CD4-positive, alpha-beta T cell treated with Interleukin-4 for 4 hours (primary cell): ENCODE results near the gene SDSL.

Experiments
- DNase-seq: peaks from one replicate; pipeline ENCODE4 v3.0.0-alpha.2; 2020

SDSL gene

GRCh38 chr12:113456199-113456598, 34.0 kb downstream of the SDSL start:
- DNase-seq, result no peak

DNA sequence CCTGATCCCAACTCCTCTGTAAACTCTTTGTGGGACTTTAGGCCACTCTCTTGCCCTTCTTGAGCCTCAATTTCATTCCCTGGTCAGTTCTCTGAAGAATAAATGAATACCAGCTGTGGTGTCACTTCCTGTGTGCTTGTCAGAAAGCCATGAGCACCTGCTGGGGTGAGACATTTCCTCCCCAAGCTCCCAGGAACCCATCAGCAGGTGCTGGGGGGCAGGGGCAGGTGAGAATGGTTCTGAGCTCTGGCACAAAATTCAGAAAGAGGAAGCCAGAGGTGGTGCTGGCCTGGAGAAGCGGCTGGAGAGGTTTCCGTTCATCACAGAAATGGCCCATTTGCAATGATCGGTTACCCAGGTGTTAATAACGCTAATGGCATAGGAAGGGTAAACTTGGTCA, 34.6 kb downstream of the SDSL start:
- DNase-seq, result no peak

- DNase-seq, result no peak
Observed at GRCh38 chr12:113457185-113457584, 35.0 kb downstream of the SDSL start.

DNA sequence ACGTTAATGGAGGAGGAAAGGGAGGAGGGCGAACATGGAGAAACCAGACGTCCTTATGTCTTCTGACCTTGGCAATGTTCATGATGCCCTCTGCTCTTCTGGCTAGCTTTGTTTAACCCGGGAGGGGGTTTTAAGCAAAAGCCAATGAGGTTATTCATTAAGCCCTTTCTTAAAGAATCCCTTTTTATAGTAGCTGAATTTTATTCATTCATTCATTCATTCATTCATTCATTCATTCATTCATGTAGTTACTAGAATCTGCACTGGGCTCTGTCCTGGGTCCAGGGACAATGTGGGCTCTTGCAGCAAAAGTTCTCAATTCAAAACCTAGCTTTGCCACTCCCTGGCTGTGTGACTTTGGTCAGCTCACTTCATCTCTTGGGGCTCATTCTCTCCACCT, 35.5 kb downstream of the SDSL start:
- no peak for DNase-seq

DNA sequence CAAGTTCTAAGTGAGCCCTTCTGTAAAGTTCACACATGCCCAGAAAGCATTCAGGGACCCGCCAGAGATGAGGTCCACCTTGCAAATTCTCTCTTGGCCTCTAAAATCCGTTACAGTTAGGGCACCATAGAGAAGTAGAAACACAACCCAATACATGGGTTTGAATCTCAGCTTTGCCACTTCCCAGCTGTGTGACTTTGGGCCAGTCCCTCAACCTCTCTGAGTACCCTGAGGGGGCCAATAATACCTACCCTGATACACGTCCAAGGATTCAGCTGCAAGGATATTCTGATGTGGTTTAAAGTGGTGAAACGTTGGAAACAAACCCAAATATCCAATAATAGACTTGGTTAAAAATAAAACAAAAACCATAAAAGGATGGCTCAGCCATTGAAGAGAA, 37.8 kb downstream of the SDSL start:
- no peak for DNase-seq

GRCh38 chr12:113461666-113462065, 39.5 kb downstream of the SDSL start:
- DNase-seq, result peak; percentile 6

DNA sequence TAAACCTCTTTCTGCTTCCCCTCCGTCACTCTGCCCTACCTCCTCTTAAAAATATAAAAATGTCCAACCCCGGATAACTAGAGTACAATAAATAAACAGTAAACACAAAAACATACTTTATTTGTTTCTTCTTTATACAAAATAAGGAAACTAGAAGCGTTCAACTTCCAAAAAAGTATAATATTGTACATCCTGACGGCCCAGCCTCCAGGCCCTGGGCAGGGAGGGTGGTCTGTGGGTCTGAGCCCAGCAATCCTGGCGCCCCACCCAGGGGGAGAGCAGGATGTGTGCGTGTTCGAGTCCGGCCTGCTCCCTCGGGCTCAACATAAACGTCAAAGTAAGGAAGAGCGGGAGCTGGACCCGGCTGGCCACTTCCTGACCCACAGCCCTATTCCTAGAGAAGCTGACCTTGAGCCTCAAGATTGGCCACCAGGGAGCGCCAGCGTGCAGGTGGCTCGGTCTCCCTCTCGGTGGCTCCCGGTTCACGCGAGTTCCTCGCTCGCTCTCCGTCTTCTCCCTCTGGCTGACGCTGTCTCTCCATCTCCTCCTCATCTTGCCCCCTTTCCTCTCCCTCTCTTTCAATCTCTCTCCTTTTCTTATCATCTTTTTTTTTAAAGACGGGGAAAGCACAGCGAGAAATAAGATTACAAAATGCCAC, 40.1 kb downstream of the SDSL start:
- DNase-seq, result peak; percentile 48

- no peak for DNase-seq
Observed at GRCh38 chr12:113462998-113463745, 41.0 kb downstream of the SDSL start.

GRCh38 chr12:113463746-113464451, 41.7 kb downstream of the SDSL start:
- no peak for DNase-seq

- DNase-seq, result no peak
Observed at GRCh38 chr12:113464452-113464775, 42.2 kb downstream of the SDSL start.

DNA sequence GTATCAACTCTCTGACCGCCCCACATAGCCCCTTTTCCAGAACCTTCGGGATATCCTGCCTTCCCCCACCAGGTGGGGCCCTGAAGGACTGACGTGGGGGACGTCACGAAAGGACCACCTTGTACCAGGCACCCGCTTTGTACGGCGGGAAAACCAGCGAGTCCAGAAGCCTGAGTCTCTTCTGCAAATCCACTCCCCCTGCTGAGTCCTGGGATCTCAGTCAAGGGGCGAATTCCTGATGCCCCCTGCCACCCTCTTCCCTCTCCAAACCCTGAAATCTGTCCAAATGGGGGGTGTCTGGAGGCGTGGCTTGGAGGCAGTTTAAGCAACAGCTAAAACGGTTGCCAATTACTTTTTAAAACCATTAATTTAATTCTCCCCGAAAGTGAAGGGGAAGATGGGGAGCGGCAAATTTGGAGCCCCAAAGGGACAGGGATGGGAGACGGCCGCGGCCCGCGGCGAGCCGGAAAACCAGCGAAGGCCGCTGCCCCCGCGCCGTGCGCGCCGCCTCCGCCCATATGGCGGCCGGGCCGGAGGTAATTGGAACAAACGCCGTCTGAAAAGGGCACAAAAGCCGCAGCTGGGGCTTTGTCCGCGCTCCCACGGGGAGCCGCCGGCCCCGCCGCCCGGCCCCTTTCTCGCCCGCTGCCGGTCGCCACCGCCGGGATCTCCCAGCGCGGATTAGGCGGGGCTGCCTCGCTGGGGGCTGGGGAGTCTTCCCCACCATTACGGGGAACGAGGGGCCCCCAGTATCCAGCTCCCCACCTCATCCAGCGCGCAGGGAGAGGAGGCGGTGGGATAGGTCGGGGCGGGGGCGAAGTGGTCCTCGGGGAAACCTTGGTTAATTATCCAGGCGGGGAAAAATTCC, 42.9 kb downstream of the SDSL start:
- no peak for DNase-seq

- no peak for DNase-seq
Observed at GRCh38 chr12:113465808-113466453, 43.8 kb downstream of the SDSL start.

DNA sequence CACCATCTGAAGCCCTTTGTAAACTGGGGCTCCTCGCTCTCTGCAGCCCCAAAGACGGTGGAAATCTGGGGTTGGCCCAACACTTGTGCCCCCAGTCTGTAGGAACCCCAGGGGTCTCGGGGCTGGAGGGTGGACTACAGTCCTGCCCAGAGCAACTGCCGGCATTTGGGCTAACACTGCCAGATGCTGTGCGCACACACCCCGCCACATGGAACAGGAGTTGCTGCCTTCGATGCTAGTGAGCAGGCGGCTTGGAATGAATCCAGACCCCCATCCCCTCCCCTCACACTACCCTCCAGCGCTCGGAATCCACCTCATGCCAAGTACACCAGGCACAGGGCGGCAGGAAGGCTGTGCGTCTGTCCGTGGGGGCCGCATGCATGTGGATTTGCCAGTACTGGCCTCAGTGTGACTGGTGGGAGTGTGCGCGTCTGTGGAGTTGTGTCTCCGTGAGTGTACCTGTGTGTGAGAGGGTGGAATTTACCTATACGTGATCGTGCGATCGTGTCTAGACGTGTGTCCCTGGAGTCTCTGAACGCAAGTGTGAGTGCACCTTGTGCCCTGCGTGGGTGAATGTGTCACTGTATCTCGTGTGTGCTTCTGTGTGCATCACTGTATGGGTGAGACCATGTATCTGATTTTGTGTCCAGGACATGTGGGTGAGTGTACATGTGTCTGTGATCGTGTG, 44.4 kb downstream of the SDSL start:
- no peak for DNase-seq

DNA sequence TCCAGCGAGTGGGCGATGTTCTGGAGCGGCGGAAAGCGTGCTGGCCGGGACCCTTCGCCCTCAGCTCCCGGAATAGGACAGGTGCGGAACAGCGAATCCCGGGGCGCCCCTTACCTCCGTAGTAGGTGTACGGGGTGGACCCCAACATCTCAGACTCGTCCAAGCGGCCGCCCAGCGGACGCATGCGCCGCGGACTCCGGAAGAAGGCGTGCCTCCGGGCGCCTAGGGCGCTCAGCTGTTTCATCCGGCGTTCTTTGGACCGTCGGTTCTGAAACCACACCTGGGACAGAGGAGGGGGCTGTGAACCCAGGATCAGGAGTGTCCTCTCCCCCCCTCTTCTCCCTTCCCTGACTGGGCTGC, 44.9 kb downstream of the SDSL start:
- DNase-seq, result no peak

GRCh38 chr12:113467502-113468364, 45.6 kb downstream of the SDSL start:
- DNase-seq, result no peak

- DNase-seq, result no peak
Observed at GRCh38 chr12:113468365-113469223, 46.4 kb downstream of the SDSL start.

DNA sequence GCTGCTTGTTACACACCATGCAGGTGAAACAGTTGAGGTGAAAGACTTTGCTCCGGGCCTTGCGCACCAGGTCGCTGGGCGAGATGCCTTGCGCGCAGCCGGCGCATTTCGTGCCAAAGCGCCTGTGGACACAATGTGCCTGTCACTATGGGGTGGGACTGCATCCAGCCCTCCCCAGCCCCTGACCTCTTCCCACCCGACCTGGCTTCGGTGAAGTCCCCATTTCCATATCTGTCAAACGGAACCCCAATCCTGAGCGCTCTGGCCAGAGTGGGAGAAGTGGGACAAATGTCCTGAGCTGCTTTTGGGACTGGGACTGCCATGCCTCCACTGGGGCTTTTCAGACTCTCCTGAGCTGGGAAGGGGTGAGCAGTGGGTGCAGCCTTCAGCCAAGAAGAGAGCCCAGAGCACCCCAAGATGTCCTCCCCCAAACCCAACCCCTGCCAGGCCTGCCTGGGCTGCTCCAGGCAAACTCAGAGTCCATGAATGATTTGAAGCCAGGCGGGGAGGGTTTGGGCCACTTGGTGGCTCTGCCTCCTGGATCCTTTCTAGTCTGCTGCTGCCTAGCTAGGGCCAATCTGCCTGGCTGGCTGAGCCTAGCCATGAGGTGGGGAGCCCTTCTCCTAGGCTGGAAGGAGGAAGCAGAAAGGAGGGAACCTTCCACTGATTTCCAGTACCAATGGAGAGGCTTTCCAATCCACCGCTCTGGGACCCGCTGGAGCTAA, 47.2 kb downstream of the SDSL start:
- no peak for DNase-seq

DNA sequence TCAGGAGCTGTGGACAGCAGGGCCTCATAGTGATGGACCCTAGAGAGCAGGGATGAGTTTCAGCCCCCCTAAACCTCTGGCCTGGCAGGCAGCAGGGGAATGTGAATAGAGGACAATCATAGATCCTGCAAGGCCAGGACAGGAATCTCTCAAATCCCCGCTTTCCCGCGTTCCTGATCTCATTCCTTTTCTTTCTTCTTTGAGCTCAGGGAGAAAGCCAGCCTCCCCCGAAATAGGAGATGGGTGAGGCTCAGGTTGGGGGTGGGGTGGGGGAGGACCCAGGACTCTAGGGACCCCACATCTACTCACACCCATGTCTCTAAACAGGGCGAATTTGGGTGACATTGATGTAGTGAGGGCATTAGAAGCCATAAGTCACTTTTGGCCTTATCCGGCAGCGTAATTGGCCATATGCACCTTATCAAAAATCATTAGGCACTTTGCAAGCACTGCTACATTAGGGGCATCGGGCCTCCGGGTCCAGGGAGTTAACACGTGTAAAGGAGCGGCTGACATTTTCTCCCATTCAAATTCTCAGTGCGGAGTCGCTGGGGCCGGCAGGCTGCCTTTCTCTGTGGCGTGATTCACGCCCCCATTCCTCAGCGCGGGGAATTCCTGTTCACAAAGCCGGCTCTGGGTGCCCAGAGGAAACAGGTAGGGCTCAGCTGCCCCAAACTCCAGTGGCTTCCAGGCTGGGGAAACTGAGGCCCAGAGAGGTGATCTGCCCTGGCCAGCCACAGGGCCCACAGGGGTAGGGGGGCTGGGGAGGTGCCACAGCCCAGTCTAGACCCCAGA, 48.0 kb downstream of the SDSL start:
- no peak for DNase-seq
